Fibroblast of mammary gland (primary cell): ENCODE measurements around the gene AGRN.

Experiments used
- DNase-seq: peaks from one replicate; pipeline ENCODE4 v3.0.0-alpha.2; 2010; ENCODE audit warnings: low read depth
- H3K4me3 ChIP-seq: 2 replicates; pipeline ENCODE4 v1.5.1; 2011; ENCODE audit warnings: low read depth, mild to moderate bottlenecking, low read length, moderate library complexity; ENCODE audit not compliant: control insufficient read depth
- CTCF ChIP-seq: conservative IDR thresholded peaks from 2 replicates; pipeline ENCODE4 v1.5.1; 2011; ENCODE audit warnings: low read depth, low read length, inconsistent platforms; ENCODE audit not compliant: control insufficient read depth, insufficient read depth

The AGRN gene

DNA sequence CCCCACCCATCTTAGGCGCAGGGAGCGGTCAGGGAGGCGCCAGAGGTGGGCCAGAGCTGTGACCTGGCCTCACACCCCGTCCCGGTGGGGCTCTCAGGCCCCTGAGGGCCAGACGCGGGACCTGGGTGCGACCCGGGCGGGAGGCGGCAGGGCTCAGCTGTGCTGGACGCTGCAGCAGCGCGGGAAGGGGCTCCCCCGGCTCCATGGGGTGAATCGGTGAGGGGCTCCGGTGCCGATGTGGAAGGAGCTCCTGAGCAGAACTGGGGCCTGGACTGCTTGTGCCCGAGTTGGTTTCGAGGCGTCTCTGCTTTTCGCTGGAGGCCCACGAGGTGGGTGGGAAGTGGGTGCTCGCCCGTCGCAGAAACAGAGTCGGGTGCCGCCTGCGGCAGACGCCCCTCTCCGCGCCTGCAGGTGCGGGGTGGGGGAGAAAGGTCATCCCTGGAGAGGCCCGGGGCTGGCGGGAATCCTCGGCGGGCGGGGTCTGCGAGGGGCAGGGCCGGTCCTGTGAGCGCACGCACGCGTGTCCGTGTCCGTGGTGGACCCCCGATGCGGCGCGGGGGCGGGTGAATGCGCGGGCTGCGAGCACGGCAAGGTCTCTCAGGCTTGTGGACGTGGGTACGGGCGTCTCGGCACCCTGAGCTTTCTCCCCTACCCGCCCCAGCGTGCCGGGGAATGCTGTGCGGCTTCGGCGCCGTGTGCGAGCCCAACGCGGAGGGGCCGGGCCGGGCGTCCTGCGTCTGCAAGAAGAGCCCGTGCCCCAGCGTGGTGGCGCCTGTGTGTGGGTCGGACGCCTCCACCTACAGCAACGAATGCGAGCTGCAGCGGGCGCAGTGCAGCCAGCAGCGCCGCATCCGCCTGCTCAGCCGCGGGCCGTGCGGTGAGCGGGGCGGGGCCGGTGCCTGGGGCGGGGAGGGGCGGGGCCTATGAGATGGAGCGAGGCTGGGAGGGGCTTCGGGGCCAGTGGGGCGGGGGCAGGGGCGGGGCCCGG lies 20.4 kb downstream of the AGRN start:
- TF ChIP-seq CTCF, result no peak
- peak overlapping the region; percentile 15 for H3K4me3 ChIP-seq

GRCh38 chr1:1041092-1041523 lies 21.2 kb downstream of the AGRN start:
- no peak for TF ChIP-seq CTCF
- DNase-seq, result no peak
- no peak overlapping the region for H3K4me3 ChIP-seq

More for the DNA sequence above, 20.4 kb downstream of the AGRN start:
- peak; percentile 59 for DNase-seq

- H3K4me3 ChIP-seq, result no peak overlapping the region
- no peak for DNase-seq
- no peak for TF ChIP-seq CTCF
These were observed 22.0 kb downstream of the AGRN start for GRCh38 chr1:1041873-1042272.

DNA sequence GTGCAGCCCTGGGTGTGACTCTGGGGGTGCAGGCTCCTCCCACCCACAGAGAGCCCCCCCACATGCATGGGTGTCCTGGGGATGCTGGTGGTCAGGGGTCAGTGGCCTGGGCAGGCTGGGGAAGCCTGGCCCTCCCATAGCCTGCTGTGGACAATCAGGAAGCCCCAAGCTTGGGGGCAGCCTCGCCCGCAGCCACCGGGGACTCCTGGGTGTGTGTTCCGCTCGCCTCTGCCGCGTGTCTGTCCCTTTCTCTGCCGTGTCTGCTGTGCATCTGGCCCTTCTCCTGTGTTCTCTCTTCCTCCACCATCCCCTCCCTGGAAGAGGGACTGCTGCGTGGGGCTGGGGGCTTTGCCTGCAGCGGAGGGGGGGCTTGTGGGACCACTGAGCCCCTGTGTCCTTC lies 22.9 kb downstream of the AGRN start:
- no peak for DNase-seq
- TF ChIP-seq CTCF, result no peak
- no peak overlapping the region for H3K4me3 ChIP-seq

GRCh38 chr1:1043411-1043810 lies 23.5 kb downstream of the AGRN start:
- TF ChIP-seq CTCF, result no peak
- no peak for DNase-seq
- no peak overlapping the region for H3K4me3 ChIP-seq

DNA sequence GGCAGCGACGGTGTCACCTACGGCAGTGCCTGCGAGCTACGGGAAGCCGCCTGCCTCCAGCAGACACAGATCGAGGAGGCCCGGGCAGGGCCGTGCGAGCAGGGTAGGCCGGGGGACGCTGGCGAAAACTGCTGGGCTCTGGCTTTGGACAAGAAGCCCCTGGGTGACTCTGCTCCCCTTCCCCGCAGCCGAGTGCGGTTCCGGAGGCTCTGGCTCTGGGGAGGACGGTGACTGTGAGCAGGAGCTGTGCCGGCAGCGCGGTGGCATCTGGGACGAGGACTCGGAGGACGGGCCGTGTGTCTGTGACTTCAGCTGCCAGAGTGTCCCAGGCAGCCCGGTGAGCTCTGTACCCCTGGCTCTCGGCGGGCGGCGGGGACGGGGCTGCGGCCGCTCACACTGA lies 24.0 kb downstream of the AGRN start:
- no peak for TF ChIP-seq CTCF
- H3K4me3 ChIP-seq, result no peak overlapping the region
- no peak for DNase-seq
